Endometrium (tissue), 2 donors: ENCODE data around the gene PTGFR.

Experiments used
- FAIRE-seq: peaks from 2 replicates; lab custom pipeline; 2012; peaks lifted over from hg19 to GRCh38; lab: Jason Lieb, UNC
- donor health status: control.
- donor health status: control.

The PTGFR gene, protein sequence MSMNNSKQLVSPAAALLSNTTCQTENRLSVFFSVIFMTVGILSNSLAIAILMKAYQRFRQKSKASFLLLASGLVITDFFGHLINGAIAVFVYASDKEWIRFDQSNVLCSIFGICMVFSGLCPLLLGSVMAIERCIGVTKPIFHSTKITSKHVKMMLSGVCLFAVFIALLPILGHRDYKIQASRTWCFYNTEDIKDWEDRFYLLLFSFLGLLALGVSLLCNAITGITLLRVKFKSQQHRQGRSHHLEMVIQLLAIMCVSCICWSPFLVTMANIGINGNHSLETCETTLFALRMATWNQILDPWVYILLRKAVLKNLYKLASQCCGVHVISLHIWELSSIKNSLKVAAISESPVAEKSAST

DNA sequence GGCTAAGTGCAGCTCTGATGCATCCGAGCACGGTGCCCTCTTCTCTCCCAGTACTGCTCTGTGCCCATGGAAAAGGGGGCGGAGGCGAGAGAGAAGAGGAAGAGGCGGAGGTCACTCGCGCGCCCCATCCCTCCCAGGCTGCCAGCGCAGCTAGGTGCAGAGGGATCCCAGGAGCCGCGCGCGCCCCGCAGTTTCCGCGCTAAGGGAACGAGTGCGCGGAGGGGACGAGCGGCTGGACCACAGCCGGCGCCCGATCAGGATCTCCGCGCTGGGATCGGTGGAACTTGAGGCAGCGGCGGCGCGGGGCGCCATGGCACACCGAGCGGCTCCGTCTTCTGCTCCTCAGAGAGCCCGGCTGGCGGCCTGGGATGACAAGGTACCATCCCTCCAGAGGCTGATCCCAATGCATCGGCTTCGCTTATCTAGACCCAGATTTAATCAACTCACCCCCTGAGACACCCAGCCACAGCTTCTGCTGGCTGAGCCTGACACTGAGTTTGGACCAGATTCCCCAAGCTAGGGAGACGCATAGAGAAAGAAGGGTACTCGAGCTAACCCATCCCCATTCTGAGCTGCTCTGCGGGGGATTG is at the start of gene PTGFR:
Gene PTGFR, plus strand, starts transcription at position 114 of the 590 bp plus-strand sequence. CDS start 1,770 bp downstream, outside the sequence.
- no peak for FAIRE-seq

DNA sequence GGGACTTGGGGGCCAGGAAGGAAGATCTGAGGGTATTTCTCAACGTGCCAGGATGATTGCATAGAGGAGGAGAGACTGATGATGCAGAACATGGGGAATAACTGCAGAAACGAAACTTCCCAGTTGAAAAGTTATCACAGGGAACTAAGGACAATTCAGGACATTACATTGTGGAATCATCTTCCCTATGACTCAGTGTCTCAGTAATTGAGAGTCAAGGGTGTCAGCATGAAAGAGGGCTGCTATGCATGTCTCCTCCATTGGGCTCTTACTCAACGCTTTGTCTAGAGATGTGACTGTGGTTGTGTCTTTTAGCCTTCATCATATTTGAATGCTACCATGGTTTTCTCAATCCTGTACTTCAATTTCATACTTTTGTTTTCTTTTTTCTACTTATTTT is 48.9 kb upstream of the PTGFR start:
- no peak for FAIRE-seq

DNA sequence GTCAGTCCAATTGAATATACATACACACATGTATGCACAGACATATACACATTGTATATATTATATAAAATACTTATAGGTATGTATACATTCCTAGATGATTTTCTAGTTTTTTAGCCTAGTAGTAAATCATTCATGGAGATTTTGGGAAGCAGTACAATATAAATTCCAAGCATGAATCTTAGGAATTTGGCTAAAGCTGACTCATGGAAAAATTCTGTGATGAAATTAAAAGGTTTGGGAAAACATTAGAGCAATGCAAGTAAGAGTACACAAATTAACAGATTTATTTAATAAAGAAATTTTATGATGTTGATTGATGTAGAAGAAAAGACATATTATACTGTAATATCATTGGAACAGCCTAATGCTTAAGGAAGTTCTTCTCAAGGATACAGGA is 43.7 kb upstream of the PTGFR start:
- FAIRE-seq: no peak

DNA sequence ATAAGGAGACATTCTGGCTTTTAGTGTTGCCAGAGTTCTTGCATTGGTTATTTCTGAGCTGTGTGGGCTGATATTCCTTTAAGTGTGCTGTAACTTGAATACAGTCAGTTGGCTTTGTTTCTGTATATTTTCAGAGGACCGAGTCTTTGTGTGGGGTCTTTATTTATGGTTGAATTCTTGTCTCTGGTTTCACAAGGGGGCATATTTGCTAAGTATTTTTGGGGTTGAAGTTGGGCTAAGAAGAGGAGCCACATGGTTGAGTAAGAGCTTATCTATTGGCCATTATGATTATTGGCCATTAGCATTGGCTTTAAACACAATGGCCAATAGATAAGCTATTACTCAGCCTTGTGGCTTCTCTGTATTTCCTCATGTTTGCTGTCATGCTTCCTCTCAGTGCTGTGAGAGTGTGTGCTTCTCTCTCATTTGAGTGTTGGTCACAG is 26.3 kb upstream of the PTGFR start:
- FAIRE-seq: no peak

DNA sequence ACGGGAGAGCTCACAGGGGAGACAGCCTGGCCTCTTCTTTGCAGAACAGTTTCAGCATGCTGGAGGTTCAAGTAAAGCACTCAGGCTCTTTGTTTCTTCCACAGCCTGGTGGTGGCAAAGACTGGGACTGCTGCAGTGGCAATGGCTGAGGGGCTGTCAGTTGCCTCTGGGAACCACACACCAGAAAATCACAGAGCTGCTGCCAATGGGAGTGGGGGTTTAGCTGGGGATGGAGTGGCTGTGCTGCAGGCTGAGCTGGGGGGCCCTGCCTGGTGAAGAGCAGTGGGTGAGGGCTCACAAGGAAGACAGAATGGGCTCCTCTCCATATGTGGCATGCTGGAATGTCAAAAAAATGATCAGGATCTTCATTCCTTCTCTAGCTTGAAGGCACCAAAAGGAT is 25.6 kb upstream of the PTGFR start:
- FAIRE-seq: no peak

DNA sequence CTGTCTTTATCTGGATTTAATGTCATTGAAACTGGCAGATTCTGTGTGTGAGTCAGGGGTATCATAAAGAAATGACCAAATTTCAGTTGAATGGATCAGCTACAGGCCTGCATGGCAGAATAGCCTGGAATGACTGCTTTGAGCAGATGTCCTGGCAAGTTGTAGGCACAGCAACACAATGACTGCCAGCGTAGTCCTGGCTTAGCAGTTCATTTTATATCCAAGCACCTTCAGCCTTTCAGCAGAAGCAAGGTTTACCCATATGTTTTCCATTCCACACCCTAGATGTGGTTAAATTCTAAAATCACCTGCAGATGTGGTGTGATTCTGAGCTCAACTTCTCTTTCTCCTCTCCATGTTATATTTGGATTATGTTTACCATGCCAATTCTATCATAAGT is 22.3 kb upstream of the PTGFR start:
- no peak for FAIRE-seq

DNA sequence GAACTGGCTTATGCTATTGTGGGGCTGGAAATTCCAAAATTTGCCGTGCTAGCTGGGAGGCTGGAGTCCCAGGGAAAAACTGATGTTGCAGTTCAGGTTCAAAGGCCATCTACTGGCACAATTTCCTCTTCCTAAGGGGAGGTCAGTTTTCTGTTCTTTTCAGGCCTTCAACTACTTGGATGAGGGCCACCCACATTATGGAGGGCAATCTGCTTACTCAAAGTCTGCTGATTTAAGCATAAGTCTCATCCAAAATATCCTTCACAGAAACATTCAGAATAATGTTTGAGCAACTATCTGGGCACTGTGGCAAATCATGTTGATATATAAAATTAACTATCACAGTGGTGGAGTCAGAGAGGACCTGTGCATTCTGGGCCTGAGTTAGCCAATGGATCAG is 21.2 kb upstream of the PTGFR start:
- FAIRE-seq: no peak

DNA sequence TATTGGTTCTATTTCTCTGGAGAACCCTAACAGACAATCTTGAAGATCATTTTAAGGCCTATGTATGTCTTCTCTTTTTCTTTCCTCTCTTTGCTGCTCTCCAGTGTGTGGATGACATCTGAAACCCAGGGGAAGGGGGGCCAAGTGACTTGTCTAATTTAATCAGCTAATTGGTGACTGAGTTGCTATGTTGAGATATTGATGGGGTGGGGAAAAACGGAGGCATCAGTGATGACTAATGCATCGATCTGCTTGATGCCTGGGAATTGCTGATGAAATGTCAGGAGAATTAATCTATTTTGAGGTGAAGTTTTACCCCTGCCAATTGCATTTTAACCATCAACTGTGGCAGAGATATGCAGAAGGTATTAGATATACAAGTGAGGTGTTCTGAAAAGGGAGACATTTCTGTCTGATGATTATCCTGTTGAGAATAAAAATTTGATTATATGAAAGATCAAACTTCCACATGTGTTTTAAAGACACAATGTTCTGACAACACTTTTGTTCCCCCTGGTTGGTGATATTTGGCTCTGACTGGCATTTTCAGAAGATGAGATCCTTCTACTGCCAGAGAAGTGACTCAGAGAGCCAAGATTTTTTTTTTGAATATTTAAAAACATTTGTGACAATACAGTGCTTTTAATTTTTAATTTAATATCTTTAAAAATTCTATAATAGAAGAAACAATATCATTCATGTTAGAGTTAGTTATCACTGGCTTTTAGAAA is 18.7 kb upstream of the PTGFR start:
- no peak for FAIRE-seq

DNA sequence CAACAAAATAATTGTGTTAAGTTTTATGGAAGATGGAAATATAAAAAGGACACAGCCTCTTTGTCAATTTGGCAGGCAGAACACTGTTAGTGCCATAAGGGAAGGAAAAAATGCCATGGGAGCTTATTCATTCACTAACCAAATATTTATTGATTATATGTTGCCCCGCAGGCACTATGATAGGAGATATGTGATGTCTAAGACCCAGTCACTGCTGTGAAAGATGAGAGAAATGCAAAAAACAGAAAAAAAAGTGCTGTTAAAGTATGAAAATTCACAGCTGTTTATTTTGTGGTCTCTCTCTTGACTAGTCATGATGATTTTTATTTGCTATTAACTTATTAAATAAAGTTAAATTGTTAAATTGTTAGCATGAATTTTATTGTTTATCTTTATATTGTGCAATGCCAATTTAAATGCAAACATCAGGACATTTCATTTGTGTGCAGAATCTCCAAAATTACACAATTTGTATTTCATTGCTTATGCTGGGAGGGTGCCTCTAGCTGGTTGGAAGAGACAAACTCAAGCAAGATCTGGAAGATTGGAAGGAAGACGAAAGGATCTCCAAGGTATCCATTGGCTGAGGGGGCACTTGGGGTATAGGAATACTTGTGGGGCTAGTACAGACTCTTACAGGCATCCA is 17.8 kb upstream of the PTGFR start:
- no peak for FAIRE-seq

DNA sequence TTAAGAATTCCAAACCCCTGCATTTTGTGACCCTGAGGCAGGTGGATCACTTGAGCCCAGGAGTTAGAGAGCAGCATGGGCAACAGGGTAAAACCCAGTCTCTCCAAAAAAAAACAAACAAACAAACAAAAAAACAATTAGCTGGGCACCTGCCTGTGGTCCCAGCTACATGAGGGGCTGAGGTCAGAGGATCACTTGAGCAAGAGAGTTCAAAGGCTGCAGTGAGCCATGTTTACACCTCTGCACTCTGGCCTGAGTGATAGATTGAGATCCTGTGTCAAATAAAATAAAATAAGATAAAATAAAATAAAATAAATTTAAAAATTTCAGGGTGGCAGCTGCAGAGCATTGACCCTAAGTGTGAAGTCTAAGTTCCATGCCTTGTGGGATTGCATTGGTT is 16.7 kb upstream of the PTGFR start:
- no peak for FAIRE-seq

DNA sequence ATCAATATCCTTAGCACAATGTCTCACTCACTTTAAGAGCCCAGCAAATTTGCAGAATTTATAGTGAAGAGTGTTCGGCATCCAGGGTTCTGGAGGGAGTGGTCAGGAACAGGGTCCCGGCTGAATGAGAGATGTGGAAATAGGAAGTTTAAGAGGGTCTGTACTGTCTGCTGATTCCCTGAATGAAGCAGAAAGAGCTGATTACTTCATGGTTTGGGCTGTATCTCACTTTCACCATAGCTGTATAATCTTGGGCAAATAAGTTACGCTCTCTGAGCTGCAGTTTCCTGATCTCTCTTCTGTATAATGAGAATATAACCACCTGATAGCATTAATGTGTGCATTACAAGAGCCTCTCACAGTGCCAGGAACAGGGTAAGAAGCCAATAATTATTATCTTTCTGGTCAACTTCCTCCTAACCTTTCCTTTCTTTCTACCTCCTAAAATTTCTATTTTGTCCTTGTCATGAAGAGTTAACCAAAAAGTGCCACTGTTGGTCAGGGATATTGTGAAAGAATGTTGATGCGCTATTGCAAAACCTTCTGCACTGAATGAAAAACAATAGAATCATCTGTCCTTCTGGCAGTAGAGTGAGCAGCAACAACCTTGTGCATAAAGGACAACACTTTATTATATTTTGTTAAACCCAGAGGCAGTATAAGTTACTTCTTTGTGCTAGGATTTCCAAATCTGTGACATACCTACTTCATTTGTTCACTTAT is 14.7 kb upstream of the PTGFR start:
- no peak for FAIRE-seq

DNA sequence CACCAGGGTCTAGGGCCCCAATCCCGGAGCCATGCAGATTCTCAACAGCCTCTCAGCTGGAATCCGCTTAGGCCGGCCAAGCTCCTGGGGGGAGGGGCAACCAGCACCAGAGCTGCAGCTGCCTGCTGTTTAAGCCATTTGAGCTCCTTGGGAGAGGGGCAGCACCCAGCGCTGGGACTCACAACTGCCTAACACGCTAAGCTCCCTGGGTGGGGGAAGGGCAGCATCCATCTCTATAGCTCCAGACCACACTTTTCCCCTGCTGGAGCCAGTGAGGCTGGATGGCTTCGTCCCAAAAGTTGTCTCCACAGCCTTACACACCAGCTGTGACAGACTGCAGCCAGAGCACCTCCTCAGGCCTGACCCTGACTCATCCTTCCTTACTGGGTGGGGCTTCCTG is 6.9 kb upstream of the PTGFR start:
- no peak for FAIRE-seq

DNA sequence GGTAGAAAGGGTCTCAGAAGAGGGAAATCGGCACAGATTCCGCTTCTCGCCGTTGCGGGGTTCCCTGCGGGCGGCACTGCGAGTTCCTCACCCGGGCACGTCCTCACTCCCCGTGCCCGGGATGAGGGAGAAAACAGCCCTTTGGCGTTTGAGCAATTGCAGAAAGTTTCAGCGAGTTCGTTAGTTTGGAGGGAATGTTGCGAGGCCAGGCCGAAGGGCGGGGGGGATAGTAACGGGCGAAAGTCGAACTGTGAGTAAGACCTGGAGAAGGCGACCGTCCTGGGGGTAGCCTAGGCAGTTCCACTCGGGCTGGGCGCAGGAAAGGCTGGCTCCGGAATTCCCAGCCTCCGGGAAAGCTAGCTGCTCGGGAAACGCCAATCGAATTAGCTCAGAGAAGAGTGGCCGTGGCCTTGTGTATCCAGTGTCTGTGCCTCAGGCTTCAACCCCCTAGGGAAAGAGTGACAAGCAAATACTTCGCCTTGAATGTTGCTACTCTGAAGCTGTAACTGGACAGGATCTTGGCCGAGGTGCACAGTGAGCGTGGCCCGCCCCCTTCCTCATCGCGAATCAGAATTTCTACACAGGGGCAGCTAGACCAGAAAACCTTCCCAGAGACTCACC is 787 bp downstream of the PTGFR start:
- FAIRE-seq: no peak

DNA sequence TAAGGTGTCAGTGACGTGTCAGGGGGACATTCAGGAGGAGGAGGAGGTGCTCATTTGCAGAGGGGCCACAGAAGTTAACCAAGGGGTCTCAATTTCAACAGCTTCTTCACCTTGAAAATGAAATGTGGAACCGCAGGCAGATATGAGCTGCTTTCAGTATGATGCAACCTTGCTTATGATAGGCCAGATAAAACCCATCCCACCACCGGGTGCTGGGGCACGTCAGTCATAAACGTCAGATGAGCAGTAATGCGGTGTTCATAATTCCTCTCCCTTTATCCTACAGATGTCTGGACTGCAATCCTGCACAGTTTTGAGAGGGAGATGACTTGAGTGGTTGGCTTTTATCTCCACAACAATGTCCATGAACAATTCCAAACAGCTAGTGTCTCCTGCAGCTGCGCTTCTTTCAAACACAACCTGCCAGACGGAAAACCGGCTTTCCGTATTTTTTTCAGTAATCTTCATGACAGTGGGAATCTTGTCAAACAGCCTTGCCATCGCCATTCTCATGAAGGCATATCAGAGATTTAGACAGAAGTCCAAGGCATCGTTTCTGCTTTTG is 1.7 kb downstream of the PTGFR start:
- FAIRE-seq: no peak

DNA sequence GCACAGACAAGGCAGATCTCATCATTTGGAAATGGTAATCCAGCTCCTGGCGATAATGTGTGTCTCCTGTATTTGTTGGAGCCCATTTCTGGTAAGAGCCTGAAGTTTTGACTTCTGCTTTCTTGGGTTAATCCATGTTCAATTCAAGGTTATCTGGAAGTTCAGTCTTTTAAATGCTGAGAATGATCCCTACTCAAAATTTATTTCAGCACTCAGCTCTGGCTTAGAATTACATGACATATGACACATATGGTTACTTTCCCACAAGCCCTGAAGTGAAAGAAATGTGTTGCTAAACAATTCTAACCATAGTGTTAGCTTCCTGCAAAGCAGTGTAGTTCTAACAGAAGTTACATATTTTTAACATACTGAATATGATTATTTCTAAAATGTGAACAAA is 2.7 kb downstream of the PTGFR start:
- no peak for FAIRE-seq

DNA sequence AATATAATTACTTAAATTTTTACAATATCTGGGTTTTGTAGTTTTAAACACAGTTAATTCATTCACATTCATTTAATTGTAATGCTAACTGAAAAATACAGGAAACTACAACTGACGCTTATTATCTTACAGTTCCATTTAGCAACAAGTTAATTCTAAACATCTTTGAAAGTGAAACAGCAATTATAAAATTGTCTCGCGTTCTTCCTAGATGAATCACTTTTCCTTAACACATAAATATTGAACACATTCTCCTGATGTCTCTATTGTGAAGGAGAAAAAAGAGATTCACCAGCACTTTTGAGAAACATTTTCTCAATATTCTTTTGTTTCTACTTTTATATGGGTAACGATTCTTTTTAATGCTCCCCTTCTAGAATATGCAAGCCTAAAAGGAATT is 6.4 kb downstream of the PTGFR start:
- peak; percentile 66 for FAIRE-seq

DNA sequence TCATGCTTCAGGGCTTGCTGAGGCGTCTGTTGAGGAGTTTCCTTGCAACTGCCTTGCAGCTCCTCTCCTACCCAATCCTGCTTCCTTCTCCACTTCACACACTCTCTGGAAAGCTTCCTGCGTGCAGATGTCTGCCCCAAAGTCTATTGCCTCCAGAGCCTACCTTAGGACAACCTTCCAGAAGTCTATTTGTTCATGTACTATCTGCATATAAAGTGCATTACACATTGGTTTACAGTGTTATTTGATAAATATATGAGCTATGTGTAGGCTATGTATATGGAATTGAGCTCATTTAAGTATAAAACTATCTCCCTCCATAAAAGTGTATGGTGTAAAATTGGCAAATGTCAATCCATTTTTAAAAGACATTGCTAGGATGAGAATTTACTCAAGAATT is 9.8 kb downstream of the PTGFR start:
- no peak for FAIRE-seq

DNA sequence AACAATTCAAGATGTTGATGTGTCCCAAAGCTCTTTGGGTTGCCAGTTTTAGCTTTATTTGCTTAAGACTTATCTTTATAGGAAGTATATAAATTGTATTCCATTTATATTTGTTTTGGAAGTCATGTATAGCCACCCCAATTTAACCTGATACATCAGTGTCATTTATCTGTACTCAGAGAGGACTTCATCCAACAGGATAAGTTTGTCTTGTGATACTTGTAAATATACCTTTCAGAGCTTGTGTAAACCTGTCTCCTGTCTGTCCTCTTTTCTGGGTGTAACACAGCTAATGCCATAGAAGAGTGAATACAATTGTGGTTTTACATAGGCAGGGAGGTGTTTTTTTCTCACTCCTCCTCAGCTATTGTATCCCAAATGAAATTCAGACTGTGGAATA is 10.4 kb downstream of the PTGFR start:
- no peak for FAIRE-seq

DNA sequence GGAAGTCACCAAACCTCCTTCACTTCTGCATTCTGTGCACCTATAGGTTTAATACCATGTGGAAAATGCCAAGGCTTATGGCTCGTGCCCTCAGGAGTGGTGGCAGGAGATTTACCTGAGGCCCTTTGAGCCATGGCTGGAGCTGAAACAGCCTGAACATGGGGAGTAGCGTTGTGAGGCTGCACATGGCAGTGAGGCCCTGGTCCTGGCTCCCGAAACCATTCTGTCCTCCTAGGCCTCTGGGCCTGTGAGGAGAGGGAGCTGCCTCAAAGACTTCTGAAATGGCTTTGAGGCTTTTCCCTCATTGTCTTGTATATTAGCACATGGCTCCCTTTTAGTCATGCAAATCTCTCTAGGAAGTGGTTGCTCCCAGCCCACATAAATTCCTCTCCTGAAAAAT is 20.6 kb downstream of the PTGFR start:
- FAIRE-seq: no peak

DNA sequence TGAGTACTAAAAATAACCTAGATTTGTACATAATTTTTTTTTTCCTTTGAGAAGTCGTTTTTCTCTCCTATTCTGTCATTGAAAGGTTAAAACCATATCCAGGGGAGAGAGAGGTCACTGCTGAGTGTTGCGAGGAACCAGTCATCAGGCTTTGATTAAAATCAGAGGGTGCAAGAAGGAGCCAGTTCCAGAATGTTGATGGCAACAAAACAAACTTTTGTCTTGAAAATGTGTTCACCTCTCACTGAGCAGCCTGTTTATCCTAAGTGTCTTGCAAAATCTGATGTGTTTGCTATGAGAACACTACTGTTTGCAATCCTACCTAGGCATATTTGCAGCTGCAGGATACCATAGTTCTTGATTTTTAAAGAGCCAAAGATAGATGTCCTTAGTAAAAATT is 25.9 kb downstream of the PTGFR start:
- no peak for FAIRE-seq

DNA sequence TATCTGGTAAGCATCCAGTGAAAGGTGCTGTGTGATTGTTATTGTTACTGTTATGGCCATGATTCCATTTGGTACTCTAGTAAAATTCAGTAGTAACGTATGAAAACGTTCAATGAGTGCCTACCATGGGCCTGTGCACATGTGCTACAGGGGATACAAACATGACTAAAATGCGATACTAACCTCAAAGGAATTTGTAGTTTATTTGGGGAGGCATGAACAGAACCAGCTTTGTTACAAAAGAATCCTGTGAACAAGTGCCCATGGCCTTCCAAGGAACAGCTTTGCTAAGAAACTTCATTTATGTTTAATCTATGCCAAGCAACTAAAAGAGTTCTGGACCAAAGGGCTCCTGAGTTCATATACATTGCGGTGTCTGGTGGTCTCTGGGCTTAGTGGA is 28.7 kb downstream of the PTGFR start:
- FAIRE-seq: no peak
